Stimulated activated CD4-positive, alpha-beta T cell treated with anti-CD3 and anti-CD28 coated beads, Interleukin-12 subunit alpha, Interleukin-12 subunit beta, amount 100 ng/mL, for 4 hours (primary cell): ENCODE results near the gene DACT1.

Experiments
- DNase-seq: peaks from one replicate; pipeline ENCODE4 v3.0.0-alpha.2; 2020

The DACT1 gene

DNA sequence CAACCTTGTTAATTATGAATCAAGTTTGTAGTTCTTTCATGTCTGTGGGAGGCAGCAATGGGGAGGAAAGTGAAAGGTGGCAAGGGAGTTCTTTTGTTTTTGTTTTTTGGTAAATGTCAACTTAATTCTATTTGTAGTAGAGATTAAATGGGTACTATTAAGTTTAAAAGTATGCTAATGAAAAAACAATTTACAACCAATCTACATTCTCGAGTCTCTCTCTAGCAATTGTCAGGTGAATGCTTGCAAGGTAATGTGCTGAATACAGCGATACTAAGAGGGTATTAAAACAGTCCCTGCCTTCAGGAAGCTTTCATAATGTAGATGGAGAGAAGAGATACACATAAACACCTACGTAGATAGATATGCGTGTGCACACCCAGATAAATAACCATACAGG is 1.6 kb upstream of the DACT1 start:
- no peak for DNase-seq

DNA sequence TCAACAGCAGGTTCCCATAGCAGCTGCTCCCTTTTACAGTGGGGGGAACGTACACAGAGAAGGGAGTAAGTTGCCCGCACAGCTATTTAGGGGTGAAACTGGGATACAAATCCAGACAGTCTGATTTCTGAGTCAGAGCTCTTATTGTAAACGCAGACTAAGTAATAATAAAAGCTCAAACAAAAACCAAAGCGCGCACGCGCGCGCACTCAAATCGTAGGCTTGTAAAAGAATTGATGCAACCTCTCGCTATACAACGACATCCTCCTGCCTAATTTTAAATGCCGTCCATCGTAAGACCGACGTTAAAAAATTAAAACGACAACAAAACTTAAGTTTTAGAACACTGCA is 747 bp upstream of the DACT1 start:
- peak; percentile 46 for DNase-seq

DNA sequence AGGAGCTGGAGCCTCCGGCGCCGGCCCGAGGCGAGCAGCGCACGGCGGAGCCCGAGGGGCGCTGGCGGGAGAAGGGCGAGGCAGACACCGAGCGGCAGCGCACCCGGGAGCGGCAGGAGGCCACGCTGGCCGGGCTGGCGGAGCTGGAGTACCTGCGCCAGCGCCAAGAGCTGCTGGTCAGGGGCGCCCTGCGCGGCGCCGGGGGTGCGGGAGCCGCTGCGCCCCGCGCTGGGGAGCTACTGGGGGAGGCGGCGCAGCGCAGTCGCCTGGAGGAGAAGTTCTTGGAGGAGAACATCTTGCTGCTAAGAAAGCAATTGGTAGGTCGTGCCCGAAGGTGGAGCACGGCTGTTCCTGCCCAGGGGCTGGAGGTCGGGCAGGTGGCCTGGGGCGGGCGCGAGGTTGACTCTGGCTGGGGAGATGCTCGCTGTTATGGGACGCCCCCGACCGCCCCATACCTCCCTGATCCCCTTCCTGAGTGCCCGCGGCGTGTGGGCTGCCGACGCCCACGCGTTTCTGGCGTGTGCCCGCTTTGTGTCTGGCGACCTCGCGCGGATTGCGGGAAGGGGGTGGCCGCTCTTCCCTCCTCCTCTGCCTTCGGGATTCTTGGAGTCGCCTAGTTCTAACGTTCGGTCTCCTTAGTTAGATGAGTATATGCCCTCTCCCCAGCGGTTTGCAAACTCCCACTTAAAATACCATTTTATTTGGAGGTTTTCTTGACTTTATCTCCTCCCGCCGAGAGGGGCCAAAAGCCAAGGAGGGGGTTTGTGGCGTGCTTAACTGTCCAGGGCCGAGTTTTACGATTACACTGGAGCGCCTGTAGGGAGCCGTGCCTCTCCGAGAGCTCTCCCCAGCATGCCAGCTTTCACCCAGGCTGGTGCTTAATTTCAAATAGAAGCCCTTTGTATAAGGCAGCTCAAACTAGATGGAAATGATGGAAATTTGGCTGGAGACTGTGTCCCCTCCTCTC is 752 bp downstream of the DACT1 start:
- DNase-seq: peak; percentile 21

DNA sequence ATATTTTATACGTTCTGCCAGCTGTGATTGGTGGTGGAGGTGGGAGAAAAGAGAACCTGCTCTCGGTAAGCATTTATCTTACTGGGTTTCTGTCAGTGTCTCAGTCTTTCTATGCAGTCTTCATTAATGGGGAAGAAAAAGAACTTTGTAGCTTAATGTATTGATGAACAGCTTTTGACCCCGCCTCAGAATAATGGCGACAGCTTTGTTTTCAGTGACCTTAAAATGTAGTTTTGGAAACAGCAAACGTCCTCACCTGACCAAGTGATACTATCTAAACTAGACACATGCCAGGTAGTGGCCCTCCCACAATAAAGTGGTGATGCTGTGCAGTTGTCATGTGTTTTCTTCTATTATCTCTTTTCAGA is 1.4 kb downstream of the DACT1 start:
- DNase-seq: no peak

DNA sequence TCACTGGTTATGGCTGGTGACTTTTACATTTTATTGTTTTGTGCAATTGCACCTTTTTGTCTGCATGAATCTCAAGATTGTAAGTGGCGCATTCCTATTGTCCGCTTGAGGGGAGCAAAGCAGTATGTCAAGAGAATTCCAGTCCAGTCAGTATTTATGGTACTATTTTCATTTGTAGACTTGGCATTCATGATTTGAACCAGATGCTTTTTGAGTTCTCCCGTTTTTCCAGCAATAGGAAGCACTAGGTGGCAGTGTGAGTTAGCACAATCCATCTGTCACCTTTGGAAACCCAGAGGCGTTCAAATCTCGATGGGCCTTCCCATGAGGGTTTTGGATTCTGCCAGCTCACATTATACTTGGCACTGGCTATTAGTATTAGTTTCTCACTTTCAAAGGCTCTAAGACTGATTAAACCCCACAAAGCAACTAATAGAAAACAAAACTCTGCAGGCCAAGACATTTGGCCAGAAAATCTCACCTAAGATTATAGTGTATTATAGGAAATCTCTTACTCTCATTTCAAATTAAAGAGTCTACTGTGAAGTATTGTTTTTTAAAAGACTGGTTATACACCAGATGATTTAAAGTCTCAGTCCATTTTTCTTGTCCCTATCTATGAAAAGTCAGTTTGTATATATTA is 2.2 kb downstream of the DACT1 start:
- DNase-seq: no peak

DNA sequence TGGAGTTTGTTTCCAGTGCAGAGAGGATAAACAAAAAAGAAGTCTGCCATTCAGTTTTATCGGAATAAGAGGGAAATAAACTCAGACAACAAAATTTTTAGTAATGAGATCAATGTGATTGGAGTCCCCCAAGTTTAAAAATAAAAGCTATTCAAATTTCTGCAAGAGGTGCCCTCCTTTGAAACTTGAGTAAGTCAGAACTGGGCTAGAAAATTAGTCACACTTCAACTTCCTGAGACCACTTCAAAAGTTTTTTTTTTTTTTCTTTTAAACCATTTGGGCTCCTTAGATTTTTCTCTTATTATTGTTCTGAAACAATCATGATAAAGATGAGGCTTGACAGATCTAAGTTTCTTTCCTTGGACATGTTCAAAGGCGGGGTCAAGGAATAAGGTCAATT is 3.2 kb downstream of the DACT1 start:
- no peak for DNase-seq

DNA sequence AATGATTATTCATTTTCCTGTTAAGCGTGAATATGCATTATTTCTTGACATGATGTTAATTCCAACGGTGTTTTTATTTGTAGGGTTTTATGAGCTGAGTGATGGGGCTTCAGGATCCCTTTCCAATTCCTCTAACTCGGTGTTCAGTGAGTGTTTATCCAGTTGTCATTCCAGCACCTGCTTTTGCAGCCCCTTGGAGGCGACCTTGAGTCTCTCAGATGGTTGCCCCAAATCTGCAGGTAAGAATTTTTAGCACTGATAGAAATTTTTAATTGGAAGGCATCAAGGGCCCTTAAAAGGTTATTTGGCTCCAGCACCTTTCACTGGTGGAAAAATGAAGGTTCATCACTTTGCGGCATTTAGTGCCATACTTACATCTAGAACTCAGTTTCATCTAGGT is 3.7 kb downstream of the DACT1 start:
- DNase-seq: no peak

DNA sequence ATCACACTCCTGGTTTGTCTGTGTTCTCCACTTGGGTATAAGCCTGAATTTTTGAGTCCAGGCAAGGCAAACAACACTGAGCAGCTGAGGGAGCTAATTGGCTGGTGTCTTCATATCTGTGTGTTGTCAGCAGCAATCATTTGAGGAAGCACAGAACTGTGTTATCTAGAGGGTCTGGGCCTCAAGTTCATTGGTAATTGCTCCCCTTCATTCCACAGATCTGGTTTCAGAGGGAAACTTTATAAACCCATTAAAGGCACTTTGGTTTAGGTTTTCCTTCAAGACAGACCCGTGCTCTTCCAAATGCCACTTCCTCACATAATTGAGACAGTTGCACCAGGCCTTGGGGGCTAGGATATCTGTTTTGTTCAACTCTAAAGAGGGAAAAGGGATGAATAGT is 5.6 kb downstream of the DACT1 start:
- no peak for DNase-seq

DNA sequence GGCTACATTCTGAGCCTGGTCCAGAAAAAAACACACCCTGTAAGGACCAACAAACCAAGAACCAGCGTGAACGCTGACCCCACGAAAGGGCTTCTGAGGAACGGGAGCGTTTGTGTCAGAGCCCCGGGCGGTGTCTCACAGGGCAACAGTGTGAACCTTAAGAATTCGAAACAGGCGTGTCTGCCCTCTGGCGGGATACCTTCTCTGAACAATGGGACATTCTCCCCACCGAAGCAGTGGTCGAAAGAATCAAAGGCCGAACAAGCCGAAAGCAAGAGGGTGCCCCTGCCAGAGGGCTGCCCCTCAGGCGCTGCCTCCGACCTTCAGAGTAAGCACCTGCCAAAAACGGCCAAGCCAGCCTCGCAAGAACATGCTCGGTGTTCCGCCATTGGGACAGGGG is 7.9 kb downstream of the DACT1 start:
- DNase-seq: no peak

DNA sequence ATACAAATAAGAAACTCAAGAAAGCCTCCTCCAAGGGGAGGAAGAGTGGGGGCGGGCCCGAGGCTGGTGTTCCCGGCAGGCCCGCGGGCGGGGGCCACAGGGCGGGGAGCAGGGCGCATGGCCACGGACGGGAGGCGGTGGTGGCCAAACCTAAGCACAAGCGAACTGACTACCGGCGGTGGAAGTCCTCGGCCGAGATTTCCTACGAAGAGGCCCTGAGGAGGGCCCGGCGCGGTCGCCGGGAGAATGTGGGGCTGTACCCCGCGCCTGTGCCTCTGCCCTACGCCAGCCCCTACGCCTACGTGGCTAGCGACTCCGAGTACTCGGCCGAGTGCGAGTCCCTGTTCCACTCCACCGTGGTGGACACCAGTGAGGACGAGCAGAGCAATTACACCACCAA is 8.7 kb downstream of the DACT1 start:
- DNase-seq: no peak

DNA sequence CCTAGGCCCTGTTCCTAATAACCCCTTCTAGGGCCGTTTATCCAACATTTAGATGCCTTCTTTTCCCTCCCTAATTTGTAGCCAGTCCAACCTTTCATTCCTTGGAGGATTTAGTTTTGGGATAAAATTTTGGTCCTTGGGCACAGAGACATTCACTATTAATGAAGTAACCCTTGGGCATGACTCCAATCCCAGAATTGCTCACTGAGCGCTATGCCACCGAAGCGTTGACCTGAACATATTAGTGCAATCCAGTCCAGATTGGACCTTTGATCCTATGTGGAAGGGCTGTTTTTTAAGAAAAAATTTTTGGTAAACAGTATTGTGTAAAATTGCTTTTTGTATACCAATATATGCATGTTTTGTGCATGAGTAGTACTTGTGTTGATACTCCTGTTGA is 10.0 kb downstream of the DACT1 start:
- DNase-seq: no peak

DNA sequence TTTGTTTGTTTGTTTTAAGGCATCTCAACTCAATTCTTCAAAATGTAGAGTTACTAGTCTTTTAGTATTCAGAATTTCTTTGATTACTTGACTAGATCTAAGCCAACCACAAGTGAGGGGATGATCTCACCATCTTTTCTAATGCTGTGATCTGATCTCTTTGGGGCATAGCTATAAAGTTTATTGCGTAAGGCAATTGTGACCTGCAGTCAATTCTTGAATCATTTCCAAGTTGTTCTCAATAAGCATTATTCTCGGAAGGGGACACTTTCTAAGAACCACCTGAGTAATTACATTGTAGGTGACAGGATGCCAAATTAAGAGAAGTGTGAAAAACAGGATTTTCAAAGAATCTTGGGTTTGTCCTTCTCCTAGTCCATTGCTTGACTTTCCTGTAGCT is 13.1 kb downstream of the DACT1 start:
- DNase-seq: no peak

DNA sequence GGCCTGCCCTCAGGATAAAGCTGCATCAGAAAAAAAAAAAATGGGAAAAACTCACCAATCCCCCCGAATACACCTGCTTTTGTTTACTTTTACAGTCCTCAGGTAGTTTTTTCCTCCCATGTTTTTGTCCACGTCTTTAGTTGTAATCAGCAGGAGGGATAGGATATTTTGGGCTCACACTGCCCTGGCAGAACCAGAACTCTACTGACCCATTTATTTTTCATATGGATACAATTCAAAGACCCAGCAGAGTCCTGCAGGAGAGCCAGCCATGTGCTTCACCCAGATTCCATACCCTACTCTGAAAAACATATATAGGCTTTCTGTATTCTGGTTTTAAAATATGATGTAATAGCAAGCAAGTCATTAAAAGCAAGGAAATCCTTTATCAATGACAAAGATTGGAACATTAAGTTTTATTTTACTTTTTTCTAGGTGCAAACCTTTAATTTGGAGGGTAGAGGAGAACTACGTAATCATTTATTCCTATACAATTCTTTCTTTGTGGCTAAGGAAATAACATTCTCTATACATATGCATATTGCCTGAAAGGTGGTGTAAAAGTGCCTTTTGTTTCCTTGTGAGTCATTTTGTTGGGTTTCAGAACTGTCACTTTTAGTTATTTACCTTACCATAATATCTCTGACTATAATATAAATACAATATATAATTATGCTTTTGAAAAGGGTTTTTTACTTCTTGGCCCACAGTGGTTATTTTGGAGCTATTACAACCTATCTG is 19.1 kb downstream of the DACT1 start:
- DNase-seq: no peak

DNA sequence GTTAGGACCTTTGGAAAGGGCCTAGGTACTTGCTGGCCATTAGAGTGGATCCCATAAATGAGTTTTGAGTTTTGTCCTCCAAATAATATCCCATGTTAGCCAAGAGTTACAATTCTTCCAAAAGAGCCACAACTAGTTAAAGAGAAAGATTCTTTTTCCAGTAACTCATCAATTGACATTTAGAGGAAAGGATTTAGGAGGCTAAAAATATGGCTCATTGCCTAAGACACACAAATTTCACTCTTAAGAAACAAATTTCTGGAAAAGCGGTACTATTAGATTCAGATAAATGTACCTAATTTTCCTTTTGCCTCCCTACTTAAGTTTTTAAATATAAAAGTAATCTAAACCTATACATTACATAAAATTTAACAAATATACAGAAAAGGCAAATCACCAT is 21.3 kb downstream of the DACT1 start:
- DNase-seq: no peak

DNA sequence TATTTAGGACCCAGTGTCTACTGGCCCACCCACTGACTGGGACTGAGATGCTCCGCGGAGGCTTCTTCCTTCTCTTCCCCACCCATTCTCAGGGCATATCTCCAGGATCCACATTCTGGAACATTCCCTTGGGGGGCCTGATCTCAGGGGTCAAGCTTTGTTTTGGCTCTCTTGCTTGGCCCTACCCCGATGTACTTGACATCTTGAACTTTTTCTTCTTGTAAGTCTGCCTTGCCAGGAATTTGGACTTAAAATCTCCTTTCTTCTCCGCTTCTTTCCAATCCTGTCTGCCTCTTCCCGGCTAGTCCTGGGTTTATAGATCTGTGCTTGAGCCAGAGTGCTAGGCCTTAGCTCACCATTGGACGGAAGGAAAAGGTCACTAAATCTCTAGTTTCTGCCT is 22.1 kb downstream of the DACT1 start:
- DNase-seq: no peak

DNA sequence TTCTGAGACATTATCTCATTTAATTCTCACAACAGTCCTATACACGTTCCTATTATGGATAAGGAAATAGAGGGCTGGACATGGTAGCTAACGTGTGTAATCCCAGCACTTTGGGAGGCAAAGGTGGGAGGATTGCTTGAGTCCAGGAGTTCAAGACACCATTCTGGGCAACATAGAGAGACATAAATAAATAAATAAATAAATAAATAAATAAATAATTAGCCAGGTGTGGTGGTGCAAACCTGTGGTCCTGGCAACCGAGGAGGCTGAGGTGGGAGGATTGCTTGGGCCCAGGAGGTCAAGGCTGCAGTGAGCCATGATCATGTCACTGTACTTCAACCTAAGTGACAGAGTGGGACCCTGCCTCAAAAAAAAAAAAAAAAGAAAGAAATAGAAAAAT is 22.6 kb downstream of the DACT1 start:
- no peak for DNase-seq

DNA sequence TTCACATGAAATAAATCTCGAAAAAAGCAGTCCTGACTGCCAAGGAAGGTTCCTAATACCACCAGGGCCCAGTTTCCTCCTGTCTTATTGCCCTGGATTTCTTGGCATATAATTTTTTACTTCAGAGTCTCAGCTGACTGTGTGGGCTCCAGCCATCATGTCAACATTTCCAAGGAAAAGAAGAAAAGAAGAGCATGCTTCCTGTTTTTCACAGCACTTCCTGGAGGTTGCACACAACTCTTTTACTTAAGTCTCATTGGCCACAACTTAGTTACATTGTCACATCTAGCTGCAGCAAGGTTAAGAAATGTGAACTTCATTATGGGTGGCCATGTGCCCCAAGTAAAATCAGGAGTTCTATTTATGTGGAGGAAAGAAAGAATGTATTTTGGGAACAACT is 24.3 kb downstream of the DACT1 start:
- DNase-seq: no peak

DNA sequence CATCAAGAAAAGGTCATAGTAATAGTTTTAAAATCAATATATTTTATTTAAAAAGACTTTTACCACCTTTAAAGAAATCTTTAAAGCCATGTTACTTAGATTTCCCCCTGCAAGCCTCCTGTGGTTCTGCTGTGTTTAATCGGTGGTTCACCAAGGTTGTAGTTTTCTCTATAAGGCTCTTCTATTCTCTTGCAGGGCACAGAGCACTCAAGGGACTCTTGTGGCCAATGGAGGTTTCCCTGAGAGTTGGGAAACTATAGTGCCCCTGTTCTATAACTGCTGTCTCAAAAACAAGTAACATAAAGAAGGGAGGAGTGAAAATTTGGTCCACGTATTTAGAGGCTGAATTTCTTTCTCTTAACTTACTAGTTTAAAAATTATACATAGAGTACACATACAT is 25.0 kb downstream of the DACT1 start:
- no peak for DNase-seq

DNA sequence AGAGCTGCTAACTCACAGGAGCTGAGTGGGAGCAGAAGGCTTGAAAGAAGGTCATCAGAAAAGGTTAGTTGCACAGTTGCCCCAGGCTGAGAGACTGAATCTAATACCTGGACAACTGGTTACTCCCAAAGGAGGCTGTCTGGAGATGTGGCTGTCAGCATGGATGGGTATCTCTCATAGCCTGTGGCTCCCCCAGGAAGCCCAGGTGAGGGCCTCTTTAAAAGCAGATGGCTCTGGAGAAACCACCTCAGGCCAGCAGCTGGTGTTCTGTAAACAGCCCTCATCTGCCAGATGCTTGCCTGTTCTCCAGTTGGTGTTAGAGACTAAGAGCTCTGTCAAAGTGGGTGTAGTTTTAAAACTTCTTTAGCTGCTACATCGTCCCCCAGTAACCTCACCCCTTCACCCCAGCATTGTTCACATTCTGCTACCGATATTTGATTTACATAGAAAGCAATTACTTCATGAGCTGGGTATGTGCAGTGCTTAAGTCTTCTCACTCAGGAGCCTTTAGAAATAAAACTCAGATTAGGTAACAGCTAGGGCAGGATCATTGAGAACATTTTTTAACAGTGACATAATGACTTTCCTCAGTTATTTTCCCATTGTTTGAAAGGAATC is 25.8 kb downstream of the DACT1 start:
- no peak for DNase-seq

DNA sequence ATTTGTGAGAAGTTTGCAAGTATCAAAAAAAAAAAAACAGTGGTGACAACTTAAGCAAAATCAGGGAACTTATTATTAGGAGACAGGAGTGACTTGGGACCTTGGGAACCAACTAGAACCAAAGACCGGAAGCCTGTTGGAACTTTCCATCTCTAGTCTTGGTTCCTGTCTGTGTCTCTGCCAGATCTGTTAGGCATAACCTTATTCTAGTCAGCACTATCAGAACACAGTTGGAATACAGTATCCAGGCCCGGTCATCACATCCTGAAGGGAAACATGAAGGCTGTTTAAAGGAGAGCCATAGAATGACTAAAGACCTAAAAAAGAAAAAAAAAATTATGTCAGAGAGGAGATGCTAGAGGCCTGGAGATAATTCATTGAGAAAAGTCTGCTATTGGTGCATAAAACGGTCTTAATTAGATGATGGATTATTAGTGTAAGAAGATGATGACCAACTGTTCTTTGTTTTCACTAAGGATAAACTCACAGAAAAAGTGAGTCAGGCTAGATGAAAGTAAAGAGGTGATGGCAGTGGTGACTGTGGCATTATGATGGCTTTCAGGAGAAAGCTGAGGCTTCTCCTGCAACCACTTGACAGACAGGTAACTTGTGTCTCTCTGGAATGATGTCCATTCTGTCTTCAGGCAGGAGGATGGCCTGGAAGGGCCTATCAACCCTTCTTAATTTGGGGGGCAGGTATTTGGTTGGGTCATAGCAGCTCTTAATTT is 28.2 kb downstream of the DACT1 start:
- no peak for DNase-seq

DNA sequence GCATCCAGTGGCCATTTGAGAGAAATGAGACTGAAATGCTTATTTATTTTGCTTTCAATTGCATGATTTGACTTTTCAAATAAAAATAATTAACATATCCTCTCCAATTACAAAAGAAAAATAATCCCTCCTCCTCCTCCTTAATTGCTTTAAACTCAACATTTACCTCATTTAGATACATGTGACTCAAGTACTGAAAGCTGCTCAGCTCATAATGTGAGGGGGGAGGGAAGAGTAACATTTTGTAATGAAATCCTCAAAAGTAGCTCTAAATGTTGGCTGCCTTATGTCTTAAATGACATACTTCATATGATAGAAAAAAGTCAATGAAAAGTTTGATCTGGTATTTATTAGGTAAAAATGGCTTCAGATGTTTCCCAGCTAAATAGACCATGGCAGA is 29.0 kb downstream of the DACT1 start:
- DNase-seq: no peak

DNA sequence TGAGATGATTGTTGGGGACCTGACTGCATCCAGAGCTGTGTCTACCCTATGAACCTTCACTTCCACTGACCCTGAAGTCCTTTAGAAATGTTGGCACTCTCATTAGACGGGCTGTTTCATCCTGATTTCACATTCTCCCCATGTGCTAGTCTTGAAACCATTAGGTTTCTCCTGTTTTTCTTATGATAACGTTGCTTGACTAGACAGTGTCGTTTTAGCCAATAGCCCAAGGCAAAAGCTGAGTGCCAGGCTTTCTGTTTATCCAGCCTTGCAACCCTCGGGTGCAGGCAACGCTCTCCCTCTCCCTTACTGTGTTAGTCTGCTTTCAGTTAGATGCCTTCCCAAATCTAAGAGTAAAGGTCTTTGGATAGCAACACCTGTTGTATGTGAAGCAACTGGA is 30.1 kb downstream of the DACT1 start:
- no peak for DNase-seq
